HG03571 (cell line): ENCODE results near the gene CUX1.

Source experiments
- ATAC-seq: cut with Tn5 transposase; IDR thresholded peaks from one replicate; pipeline ENCODE4 v1.9.1; 2021; ENCODE audit not compliant: unreplicated experiment

Gene CUX1

DNA sequence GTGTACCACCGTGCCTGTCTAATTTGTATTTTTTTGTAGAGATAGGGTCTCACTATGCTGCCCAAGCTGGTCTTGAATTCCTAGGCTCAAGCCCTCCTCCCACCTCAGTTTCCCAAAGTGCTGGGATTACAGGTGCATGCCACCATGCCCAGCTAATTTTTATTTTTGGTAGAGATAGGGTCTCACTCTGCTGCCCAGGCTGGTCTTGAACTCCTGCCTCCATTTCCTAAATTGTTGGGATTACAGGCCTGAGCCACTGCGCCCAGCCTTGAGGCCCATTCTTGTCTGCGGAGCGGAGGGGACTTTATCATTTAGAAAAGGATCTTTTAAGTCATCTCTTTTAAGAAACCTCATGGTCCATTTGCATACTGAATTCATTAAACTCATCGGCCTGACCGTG is 247.8 kb downstream of the CUX1 start:
- ATAC-seq, result no peak

DNA sequence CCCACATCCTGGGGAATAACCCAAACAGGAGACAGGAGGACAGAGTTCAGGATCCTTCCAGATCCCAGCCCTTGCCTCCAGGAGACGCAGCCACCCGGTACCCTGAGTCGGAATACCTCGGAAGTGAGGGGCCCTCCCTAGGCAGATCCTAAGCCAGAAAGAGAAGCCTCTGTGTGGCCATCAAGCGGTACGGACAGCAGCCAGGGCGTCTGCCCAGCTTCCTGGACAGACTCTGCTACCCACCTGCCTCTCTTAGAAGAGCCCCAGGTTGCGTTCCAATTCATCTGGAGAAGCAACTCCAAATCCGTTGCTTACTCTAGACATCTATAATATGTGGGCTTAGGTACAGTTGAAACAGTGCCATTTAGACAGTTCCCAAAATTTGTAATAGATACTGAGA is 249.1 kb downstream of the CUX1 start:
- no peak for ATAC-seq

DNA sequence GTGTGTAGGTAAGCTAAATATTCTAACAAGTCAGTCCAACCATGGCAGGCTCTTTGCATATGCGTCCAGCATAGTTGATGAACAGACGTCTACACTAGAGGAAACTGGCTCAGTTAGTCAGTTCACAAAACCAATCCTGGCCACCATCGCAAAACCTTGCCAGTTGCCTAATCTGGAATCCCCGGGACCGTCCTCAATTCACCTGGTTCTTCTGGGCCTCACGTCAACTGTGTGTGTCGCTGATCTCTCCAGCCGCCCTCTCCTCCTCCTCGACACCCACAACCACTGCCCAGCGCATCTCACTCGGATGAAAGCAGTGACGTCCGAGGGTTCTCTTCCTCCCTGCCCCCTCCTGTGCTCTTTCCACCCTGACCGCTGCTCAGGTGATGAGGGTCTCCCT is 251.4 kb downstream of the CUX1 start:
- ATAC-seq, result no peak

DNA sequence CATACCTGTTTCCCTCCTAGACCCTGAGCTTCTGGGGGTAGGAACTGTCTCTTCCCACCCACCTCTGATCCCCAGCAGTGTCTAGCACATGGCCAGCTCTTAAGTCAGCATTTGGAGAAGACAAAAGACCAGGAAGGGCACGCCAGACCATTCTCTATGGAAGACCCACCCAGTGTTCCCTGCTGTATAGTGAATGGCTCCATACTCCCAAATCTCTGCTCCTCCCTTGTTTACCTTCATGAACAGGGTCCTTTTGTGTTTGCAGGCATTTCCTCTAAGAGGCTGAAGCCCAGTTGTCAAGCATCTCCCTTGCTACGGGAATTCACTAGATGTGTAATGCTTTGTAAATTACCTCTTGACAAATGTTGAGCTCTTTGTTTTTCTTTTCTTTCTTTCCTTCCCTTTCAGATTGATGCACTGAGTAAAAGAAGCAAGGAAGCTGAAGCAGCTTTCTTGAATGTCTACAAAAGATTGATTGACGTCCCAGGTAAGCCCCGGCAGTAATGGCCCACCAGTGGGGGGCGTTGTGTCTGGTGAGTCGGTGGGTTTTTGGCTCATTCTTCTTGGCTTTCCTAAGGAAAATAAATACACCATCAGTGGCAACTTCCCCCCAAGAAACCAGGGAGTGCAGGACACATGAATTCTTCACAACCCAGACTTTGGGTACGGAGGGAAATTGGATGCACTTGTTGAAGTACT is 252.7 kb downstream of the CUX1 start:
- ATAC-seq, result no peak

DNA sequence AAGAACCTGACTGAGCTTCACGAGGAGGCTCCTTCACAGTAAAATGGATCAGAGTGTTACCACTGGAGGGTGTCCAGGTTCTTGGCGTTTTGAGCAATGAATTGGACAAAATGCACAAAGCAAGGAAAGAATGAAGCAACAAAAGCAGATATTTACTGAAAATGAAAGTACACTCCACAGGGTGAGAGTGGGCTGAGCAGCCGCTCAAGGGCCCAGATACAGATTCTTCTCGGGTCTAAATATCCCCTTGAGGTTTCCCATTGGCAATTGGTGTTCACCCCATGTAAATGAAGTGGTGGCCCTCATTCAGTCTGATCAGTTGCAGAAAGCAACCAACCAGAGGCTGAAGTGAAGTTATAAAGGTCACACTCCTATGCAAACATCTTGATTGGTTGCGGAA is 254.6 kb downstream of the CUX1 start:
- no peak for ATAC-seq

DNA sequence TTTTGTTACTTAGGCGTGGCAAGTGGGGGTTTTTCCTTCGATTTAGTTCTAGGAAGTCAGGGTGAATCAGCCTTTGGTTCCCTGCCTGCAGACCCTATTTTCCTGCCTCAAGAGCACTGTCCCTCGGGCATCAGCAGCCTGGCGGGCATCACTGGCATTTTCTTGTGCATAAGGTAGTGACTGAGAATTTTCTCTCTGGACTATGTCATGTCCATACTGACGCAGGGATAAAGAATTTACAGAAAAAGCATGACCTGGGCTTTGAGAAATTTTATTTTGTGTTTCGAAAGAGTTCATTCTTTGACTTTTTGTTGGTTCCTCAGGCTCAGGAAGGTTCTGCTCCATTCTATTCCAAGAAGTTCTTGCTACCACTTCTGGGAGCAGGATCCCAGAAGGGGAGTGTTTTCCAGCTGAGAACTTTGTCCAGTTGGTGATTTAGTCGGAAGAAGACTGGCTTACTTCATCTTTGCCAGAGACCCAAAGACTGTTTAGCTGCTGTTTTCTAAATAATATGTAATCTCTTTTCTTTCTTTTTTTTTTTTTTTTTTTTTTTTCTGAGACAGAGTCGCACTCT is 255.3 kb downstream of the CUX1 start:
- ATAC-seq, result no peak

DNA sequence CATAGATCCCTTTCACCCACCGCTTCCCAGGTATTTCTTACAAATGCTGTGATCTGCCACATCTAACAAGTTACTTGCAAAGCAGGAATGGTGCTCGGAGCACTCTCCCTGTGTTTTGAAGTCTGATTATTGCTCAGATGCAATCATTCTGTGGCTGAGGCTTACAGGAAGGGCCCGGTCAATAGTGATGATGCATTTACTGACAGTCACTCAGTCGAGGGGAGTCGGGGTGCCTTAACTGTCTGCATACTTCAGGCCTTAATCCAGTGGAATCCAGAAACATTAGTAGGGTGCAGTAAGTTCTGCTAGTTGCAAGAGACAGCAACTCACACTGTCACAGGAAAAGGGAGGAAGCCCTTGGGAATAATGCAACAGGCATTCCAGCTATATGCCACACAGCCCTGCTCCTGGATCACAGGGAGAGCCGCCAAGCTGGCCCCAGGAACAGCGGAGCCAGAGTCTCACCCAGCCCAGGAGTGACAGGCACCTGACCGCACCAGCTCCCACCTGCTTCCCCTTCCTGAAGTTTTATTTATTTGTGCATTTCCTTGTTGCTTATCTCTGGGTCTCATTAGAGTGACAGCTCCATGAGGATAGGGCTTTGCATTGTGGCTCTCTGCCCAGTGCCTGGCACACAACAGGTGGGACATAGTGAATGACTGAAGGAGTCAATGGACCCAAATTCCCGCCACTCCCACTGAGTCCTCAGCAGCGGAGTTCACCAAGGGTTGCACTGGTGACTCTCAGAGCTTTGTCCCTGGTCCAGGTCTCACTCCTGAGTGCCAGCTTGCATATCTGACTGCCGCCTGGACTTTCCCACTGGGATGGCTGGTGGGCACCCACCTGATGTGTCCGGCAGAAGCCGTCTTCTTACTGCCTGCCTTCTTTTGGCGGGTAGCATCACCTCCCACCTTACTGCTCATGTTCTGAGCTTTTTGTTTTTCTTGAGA is 256.8 kb downstream of the CUX1 start:
- ATAC-seq, result no peak

DNA sequence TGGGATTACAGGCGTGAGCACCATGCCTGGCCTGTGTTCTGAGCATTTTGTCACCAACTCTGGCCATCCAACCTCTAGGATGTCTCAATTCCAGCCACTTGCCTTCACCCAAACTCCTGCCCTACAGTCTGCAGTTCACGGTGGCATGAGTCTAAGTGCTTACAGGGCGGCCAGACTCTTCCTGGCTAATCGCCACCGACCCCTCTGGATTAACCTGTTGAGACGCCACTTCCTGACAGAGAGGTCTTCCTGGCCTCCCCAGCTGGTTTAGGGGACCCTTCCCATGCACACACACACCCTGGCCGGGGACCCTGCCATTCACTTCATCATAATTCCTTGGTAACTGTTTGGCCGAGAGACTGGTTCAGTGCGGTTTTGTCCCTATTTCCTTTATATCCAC is 257.7 kb downstream of the CUX1 start:
- no peak for ATAC-seq

DNA sequence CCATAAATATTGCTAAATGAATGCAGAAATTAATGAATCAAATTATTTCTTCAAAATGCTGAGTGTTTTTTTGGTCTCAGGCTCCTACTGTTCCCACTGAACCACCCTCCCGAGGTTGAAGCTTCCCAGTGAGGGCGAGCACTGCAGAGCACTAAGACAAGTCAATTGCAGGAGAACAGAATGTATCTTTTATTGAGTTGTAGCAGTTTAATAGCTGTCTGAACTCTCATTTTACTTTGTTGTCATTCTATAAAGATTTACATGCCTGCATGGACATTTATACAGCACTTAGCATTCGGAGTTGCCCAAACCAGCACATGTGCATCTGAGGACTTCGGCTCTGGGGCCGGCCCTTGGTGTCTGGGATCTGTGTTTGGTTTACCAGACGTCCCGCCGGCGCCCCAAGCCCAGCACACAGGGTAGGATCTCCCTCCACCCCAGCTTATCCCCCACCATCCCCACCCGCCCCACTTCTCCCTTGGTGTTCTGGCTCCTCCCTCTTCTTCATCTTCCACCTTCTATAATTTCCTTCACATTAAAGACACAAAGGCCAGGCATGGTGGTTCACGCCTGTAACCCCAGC is 258.2 kb downstream of the CUX1 start:
- no peak for ATAC-seq

DNA sequence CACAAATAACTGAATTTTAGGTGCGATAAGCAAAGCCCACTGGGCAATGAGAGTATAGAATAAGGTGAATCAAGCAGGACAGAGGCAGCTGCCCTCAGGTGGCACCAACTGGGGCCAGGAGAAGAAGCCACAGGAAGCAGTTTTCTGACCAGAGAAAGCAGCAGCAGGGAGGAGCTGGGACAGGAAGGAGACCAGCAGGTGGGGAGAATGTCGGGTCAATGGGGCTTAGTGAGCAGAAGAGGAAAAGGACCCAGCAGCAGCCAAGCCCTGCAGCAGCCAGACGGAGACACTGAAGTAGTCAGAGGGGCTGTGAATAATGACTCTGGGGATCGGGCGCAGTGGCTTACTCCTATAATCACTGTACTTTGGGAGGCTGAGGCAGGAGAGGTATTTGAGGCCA is 259.7 kb downstream of the CUX1 start:
- ATAC-seq, result no peak

DNA sequence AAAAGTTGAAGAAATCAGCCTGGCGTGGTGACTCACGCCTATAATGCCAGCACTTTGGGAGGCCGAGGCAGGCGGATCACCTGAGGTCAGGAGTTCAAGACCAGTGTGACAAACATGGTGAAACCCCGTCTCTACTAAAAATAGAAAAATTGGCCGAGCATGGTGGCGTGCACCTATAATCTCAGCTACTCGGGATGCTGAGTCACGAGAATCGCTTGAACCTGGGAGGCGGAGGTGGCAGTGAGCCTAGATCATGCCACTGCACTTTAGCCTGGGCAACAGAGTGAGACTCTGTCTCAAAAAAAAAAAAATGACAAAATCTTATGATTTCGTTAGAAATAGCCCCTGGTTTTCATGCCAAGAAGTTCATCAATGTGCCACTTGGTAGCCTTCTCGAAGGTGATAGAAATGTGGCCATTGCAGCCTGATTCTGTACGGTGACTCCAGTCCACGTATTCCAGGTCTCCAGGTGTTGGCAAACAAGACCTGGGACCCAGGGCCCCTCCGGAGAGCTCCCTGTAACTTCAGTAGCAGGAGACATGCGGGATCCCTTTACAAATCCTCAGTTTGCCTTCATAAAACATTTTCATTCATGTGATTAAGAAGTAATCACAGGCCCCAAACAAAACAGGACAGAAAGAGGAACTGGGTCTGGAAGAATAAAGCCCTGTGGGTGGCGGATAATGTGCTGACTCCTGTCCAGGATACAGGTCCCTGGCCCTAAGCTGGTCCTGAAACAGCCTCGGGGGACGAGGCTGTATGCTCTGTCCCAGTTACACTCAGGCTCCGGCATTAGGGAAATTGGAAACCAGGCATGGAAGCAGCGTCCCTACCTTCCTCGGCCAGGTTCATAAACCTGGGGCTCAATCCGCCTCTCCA is 262.0 kb downstream of the CUX1 start:
- no peak for ATAC-seq

DNA sequence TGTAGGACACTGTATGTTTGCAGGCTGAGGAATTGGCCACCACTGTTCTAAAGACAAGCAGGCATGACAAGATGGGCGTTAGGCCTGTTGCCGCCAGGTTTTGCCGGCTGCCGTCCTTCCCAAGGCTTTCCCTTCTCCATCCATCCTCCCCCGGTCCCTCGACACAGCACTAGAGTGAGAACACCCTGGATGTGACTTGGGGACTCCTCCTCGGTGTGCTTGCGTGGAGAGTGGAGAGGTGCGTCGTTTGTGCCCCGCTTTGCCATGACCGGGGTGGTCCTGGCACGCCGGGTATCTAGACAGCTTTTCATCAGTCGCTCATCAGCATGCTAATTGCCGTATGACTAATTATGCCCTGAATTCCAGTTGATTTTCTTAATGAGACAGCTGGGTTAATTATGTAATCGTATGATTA is 262.6 kb downstream of the CUX1 start:
- ATAC-seq, result no peak

DNA sequence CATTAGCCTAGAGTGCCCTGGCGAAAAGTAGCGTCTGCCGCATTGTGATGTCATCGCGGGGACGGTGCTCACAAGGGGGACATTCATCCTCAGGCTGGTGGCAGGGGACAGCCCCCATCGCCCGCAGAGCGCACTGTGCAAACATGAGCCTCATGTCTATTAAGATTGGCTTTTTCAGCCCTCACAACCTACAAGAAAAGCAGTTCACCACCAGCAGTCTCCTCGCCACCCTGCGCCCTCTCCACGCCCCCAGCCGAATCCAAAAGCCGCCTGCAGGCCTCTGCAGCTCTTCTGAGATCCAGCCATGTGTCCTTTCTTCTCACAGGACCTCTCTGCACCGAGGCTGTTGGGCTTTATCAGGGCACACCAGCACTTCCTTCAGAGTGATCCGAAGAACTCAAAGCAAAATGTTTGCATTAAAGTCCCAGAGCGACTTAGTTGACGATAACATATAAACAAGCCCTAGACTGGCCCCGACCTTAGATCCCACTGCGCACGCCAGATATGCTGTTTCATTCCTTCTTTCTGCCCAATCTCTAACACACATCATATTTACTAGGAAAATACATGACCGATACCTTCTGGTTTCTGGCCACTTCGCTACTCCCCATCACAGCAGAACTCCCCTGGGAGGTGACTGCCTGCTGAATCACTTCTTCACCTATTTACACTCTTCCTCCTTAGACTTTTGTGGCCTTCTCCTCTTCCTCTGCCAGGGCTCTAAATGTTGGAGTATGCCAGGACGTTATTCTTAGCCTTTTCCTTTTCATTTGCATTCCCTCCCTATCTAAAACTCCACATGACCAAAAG is 263.2 kb downstream of the CUX1 start:
- no peak for ATAC-seq

DNA sequence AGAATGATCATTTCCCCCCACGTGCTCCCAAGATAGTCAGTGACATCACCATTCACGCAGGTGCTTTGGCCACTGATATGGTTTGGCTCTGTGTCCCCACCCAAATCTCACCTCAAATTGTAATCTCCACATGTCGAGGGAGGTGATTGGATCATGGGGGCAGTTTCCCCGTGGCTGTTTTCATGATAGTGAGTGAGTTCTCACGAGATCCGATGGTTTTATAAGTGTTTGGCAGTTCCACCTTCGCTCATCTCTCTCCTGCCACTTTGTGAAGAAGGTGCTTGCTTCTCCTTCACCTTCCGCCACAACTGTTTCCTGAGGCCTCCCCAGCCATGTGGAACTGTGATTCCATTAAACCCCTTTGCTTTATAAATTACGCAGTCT is 263.8 kb downstream of the CUX1 start:
- ATAC-seq, result no peak

DNA sequence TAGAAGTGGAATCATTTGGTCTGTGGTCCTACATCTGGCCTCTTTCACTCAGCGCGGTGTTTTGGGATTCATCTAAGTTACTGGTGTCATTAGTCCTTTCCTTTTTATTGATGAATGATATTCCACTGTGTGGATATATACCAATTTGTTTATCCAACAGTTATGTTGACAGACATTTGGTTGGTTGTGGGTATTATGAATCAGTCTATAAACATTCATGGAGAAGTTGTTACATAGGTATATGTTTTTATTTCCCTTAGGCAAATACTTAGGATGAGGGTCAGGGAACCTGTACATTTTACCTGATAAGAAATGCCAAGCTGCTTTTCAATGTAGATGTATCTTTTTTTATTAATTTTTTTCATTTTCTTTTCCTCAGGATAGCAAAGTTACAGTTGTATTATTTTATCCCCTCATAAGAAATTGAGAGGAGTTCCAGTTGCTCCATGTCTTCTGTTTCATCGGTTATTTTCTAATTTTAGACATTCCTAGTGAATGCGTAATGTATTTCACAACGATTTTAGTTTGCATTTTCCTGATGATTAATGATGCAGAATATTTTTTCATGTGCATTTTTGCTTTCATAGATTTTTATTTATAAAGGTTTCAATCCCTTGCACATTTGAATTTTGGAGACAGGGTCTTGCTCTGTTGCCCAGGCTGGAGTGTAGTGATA is 265.4 kb downstream of the CUX1 start:
- no peak for ATAC-seq

DNA sequence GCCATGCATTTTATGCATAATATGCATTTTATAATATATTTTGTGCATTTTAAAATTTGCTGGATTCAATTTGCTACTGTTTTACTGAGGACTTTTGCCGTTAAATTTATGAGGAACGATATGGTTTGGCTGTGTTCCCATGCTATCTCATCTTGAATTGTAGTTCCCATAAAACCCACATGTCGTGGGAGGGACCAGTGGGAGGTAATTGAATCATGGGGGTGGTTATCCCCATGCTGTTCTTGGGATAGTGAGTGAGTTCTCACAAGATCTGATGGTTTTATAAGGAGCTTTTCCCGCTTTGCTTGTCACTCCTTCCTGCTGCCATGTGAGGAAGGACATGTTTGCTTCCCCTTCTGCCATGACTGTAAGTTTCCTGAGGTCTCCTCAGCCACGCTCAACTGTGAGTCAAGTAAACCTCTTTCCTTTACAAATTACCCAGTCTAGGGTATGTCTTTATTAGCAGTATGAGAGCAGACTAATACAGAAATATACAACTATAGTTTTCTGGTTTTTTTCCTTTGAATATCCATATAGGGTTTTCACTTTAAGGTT is 267.9 kb downstream of the CUX1 start:
- ATAC-seq, result no peak

DNA sequence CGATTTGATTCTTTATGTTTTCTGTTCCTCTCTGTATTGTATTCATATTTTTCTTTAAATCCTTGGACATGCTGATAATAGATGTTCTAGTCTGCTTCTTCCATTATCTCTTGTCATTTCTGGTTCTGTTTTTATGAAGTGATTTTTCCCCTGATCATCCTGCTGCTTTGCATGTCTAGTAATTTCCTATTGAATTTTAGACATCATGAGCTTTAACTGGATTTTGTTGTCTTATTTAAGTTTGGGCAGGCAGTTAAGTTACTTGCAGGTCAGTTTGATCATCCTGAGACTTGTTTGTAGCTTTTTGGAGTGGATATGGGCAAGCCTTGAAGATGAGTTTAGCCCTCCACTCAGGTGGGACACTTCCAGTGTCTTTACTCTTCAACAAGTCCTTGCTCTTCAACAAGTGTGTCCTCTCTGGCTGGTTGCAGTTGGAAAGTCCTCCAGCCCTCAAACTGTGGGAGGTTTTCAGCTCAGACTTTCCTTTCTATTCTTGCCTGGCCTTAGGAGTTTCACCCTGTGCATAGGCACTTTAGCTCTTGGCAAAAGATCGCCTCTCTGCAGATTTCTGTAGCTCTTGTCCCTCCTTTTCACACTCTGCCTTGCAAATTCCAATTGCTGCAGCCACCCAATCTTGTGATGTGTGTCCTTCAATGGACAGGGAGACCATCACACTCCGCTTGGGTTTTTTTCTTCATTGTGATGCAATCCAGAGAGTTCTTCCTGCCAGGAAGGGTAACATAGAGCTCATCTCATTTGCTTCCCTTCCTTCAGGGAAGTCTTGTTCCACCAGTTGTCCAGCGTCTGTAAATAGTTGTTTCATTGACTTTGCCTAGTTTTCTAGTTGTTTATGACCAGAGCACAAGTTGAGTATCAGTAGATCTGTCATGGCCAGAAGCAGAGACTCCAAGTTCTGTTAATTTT is 272.0 kb downstream of the CUX1 start:
- ATAC-seq, result no peak
